ENCODE data around the gene NHS. TPM values are rescaled to one million over a fixed set of nuclear protein-coding genes. Genes with fewer than 3 reads are reported as not detected.

NHS gene
- total and polyA plus RNA-seq, 8 donors: 0.19 to 1.7 (median 0.54) TPM

DNA sequence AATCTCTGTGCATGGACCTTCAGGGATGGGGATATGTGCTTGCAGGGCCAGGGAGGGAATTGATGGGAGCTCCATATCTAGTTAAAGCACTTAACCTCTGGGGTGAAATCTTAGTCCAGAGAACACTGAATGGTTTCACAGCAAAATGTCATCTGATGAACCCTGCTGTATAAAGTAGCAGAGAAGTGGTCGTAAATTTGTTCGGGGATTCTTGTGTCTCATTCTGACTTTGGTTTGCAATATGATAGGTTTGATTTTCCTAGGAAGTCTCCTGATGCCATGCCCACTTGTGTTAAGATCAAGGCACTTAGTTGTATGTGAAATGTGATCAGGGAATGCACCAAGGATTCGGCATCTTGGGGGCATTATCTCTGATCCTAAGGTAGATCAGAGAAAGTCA lies 96.9 kb downstream of the NHS start:
- H3K27ac ChIP-seq: no peak overlapping the region
- no peaks in the 10 kb centered on the region for H3K4me1 ChIP-seq
- TF ChIP-seq, protein P1, sequence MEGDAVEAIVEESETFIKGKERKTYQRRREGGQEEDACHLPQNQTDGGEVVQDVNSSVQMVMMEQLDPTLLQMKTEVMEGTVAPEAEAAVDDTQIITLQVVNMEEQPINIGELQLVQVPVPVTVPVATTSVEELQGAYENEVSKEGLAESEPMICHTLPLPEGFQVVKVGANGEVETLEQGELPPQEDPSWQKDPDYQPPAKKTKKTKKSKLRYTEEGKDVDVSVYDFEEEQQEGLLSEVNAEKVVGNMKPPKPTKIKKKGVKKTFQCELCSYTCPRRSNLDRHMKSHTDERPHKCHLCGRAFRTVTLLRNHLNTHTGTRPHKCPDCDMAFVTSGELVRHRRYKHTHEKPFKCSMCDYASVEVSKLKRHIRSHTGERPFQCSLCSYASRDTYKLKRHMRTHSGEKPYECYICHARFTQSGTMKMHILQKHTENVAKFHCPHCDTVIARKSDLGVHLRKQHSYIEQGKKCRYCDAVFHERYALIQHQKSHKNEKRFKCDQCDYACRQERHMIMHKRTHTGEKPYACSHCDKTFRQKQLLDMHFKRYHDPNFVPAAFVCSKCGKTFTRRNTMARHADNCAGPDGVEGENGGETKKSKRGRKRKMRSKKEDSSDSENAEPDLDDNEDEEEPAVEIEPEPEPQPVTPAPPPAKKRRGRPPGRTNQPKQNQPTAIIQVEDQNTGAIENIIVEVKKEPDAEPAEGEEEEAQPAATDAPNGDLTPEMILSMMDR (IDR thresholded peaks at IDR 0.05): no peak
- intact Hi-C loops (cut with DNase I): no loop called here
- H3K36me3 ChIP-seq: no peaks in the 10 kb centered on the region
- H3K4me3 ChIP-seq: no peak overlapping the region
- H3K27me3 ChIP-seq: peaks cover 0 to 4% (median 0%) of the 10 kb centered on the region in 4 donors
- H3K9me3 ChIP-seq: no peaks in the 10 kb centered on the region
- 84 to 91% methylated on average over 3 of the region's 3 CpGs for WGBS, 2 donors
- FAIRE-seq (no peak), ATAC-seq (no peak), DNase-seq (no peak)

DNA sequence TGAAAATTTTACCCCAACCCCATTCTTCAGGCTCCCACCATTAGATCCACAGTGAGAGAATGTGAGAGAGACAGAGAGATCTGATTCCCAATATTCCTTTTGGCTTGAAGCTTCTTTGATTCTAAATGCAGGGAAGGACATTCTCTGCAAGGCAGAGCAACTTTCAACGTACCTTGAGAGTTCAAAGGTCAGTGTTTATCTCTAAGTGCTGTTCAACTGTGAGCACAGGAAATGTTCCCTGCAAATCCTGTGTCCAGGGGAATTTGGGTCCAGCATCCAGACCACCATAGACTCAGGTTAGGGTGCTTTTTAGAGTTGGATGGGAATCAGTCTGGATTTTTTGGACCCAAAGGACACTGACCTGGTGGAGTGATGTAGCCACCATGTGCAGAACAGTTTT lies 97.4 kb downstream of the NHS start:
- Histone ChIP-seq H3K36me3 (no peaks in the 10 kb centered on the region), H3K4me1 (no peaks in the 10 kb centered on the region), H3K27me3 (peaks cover 0 to 5% (median 0%) of the 10 kb centered on the region in 4 donors), H3K27ac (no peak overlapping the region), H3K9me3 (no peaks in the 10 kb centered on the region), H3K4me3 (no peak overlapping the region)
- WGBS, 2 donors: 3 to 4% methylated on average over 1 of the region's 1 CpG
- DNase-seq (no peak), ATAC-seq (no peak), FAIRE-seq (no peak)
- TF ChIP-seq, protein P1 (IDR thresholded peaks at IDR 0.05): no peak
- intact Hi-C loops (cut with DNase I): no loop called here

GRCh38 chrX:17473021-17473420 lies 98.0 kb downstream of the NHS start:
- DNase-seq: no peak
- intact Hi-C loops (cut with DNase I): no loop called here
- Histone ChIP-seq H3K27ac (no peak overlapping the region), H3K27me3 (peaks cover 0 to 9% (median 0%) of the 10 kb centered on the region in 4 donors), H3K9me3 (no peaks in the 10 kb centered on the region), H3K36me3 (no peaks in the 10 kb centered on the region), H3K4me3 (no peak overlapping the region), H3K4me1 (no peaks in the 10 kb centered on the region)
- FAIRE-seq: no peak
- no peak for ATAC-seq
- 46 to 53% methylated on average over 2 of the region's 2 CpGs for WGBS, 2 donors
- TF ChIP-seq, protein P1 (IDR thresholded peaks at IDR 0.05): no peak

GRCh38 chrX:17474892-17475291 lies 99.9 kb downstream of the NHS start:
- FAIRE-seq: no peak
- Histone ChIP-seq H3K9me3 (no peaks in the 10 kb centered on the region), H3K27ac (no peak overlapping the region), H3K36me3 (no peaks in the 10 kb centered on the region), H3K4me3 (no peak overlapping the region), H3K4me1 (no peaks in the 10 kb centered on the region), H3K27me3 (peaks cover 0 to 9% (median 0%) of the 10 kb centered on the region in 4 donors)
- intact Hi-C loops (cut with DNase I): no loop called here
- DNase-seq: no peak
- WGBS, 2 donors: 70 to 79% methylated on average over 2 of the region's 2 CpGs
- TF ChIP-seq, protein P1 (IDR thresholded peaks at IDR 0.05): no peak
- ATAC-seq: no peak

- TF ChIP-seq, protein P1 (IDR thresholded peaks at IDR 0.05): no peak
- H3K27ac ChIP-seq: no peak overlapping the region
- no peak overlapping the region for H3K4me3 ChIP-seq
- H3K9me3 ChIP-seq: no peaks in the 10 kb centered on the region
- FAIRE-seq (no peak), ATAC-seq (no peak), DNase-seq (no peak)
- no peaks in the 10 kb centered on the region for H3K4me1 ChIP-seq
- intact Hi-C loops (cut with DNase I): no loop called here
- 43 to 55% methylated on average over 6 of the region's 6 CpGs for WGBS, 2 donors
- no peaks in the 10 kb centered on the region for H3K36me3 ChIP-seq
- H3K27me3 ChIP-seq: peaks cover 0 to 9% (median 0%) of the 10 kb centered on the region in 4 donors
Observed at GRCh38 chrX:17475449-17476217, 100.6 kb downstream of the NHS start.

All from pancreas (tissue), 10 donors.